HCEC 1CT (cell line): ENCODE results near the gene CEPT1.

Experiments
- DNase-seq: peaks from one replicate; pipeline ENCODE4 v3.0.0-alpha.2; 2017

CEPT1 gene

DNA sequence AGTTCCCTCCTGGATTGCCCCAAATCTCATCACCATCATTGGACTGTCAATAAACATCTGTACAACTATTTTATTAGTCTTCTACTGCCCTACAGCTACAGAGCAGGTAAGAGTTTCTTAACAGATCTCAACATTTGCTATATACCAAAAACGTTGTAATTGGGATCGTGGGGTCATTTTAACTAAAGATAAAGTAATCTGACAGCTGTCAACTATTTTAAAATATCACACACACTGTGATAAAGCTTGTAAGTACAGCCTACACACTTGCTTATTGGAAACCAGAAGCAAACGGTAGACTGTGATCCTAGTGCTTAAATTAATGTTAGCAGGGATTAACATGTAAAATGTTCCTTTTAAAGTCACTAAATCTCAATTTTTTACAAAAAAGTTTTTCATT, 7.9 kb downstream of the CEPT1 start:
- DNase-seq, result no peak

- DNase-seq, result no peak
Measured at GRCh38 chr1:111148376-111148881, 8.4 kb downstream of the CEPT1 start.

DNA sequence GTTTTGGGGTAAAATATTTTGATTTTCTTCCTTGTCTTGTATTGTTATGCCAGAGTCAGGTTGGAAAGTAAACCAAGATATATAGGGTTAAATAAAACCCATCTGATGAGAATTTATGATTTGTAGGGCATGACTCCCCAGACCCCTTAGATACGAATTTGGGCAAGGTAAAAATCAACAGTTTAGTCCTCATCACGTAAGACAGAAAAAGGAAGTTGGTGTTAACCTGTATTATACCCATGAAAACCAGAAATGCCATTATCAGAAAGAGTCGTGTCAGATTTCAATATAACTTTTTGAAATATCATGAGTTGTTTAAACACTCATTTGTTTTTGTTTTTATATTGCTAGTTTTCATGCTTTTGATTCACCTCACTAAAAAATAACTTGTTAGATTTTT, 11.8 kb downstream of the CEPT1 start:
- no peak for DNase-seq

DNA sequence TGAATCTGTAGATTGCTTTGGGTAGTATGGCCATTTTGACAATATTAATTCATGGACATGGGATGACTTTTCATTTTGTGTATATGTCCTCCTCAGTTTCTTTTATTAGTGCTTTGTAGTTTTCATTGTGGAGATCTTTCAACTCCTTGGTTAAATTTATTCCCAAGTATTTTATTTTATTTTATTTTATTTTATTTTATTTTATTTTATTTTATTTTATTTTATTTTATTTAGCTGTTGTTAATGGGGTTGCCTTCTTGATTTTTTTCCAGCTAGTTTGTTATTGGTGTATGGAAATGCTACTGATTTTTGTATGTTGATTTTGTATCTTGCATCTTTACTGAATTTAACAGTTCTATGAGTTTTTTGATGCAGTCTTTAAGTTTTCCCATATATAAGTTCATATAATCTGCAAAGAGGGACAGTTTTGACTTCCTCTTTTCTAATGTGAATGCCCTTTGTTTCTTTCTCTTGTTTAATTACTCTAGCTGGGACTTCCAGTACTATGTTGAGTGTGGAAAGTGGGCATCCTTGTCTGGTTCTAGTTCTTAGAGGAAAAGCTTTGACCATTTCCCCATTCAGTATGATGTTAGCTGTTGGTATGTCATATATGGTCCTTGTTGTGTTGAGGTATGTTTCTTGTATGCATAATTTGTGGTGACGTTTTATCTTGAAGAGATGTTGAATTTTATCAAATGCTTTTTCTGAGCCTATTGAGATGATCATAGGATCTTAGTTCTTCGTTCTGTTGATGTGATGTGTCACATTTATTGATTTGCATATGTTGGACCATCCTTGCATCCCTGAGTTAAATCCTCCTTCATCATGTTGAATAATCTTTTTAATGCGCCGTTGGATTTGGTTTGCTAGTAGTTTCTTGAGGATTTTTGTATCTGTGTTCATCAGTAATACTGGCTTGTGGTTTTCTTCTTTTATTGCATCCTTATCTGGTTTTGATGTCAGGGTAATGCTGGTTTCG, 14.3 kb downstream of the CEPT1 start:
- DNase-seq, result no peak

- DNase-seq, result no peak
Measured at GRCh38 chr1:111157431-111157830, 17.4 kb downstream of the CEPT1 start.

DNA sequence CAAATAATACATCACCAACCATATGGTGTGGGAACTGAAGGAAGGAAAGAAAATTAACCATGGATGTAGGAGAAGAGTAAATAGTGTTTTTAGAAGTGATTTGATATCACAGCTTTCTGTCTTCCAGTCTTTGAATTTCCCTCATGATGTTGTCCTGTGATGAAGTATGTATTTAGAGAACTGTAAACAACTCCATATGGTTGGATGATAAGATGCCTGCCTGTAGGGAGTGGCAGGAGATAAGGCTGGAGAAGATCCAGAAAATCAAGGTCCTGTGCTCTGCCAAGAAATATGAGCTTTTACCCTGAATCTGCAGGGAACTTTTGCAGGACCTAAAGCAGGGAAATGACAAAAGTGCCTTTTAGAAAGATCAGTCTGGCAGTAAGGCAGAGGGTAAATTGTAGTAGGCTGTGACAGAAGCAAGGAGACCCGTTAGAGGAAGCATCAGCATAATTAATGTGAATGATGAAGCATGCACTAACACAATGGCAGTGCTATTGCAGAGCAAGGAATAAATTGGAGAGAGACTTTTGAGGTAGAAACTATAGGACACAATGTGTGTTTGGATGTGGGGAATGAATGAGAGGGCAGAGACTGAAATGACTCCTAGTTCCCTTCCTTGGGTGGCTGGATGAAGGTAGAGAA, 21.9 kb downstream of the CEPT1 start:
- no peak for DNase-seq

DNA sequence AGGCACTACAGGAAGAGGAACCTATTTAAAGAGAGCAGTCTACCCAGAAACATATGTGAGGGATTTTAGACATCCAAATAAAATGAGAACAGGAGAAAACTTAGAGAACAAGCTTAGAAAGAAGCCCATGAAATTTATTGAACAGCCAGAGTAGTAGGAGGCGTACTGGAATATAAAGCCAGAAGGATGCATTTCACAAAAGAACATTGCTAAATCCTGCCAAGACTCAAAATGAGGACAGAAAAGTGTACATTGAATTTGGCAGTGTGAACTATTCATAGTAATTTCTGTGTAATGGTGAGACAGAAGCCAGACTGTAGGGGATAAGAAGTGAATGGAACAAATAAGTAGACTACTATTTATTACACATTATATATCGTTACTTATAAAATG, 22.5 kb downstream of the CEPT1 start:
- DNase-seq, result no peak

DNA sequence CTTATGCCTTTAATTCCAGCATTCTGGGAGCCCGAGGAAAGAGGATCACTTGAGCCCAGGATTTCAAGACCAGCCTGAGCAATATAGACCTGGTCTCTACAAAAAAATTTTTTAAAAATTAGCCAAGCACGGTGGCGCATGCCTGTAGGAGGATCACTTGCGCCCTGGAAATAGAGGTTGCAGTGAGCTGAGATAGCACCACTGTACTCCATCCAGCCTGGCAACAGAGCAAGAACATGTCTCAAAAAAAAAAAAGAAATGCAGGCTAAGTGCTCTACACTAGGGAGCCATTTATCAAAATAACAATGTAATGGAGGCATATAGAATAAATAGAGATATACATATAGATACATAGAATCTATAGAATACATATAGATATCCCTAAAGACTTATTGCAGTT, 23.3 kb downstream of the CEPT1 start:
- DNase-seq, result no peak

DNA sequence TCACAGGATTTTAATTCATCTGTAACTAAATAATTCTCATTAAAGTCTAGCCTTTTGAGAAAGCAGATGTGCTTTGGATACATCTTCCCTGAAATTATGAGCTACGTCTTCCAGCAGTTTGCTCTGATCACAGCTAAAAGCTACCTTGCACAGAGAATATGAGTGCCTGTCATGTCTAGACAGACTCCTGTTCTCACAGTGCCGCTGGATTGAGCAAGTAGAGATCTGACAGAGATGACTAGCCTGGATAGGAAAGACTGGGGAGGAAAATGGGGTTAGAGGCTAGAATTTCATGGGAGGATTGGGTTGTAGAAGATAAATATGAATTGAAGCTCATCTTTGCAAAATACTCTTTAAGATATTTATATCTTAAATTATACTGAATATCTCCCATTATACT, 24.1 kb downstream of the CEPT1 start:
- DNase-seq, result no peak

GRCh38 chr1:111172463-111172862, 32.4 kb downstream of the CEPT1 start:
- no peak for DNase-seq

- no peak for DNase-seq
Measured at GRCh38 chr1:111174070-111174469, 34.0 kb downstream of the CEPT1 start.

GRCh38 chr1:111175349-111175748, 35.3 kb downstream of the CEPT1 start:
- DNase-seq, result no peak

DNA sequence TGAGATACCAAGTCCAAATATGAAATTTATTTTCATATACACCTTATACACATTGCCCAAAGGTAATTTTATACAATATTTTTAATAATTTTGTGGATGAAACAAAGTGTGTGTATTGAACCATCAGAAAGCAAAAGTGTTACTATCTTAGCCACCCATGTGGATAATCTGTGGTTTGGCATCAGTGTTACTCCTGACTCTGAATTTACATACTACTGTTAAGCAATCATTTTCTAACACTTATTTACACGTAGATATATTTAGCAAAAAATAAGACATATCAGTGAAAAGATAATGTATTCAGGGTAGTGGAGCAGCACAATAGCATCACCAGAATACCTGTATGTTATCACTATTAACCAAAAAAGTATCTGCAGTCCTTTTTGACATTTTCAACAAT, 36.7 kb downstream of the CEPT1 start:
- DNase-seq, result no peak

GRCh38 chr1:111179968-111180533, 40.0 kb downstream of the CEPT1 start:
- no peak for DNase-seq

DNA sequence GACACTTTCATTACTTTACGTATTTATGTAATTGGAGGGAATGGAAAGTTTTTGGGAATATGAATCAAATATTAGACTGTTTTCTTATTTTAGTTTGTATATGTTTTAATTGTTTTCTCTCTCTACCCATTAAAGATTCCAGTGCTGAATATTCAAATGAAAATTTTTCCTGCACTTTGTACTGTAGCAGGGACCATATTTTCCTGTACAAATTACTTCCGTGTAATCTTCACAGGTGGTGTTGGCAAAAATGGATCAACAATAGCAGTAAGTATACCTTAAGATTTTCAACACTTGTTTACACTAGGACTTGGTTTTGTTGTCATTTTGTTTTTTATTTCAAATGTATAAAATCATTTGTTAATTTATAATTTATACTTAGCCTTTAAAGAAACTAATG, 42.0 kb downstream of the CEPT1 start:
- DNase-seq, result no peak

- DNase-seq, result no peak
Measured at GRCh38 chr1:111183308-111184069, 43.5 kb downstream of the CEPT1 start.

DNA sequence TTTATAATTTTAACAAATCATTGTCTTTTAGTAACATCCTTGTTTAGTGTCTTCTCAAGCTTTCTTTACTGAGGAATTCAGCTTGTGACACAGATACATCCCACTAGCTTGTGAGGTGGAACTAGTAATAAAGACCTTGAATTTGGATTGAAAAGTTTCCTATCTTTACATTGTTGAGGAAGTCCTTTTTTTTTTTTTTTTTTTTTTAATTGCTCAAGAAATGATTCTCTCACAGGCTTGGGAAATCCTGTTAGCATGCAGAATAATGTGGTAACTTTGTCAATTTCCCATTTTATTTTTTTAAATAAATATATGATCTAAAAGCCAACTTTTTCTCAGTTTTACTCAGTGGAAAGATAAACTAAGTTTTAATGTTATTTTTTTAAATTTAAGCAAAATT, 44.6 kb downstream of the CEPT1 start:
- no peak for DNase-seq

- peak; percentile 73 for DNase-seq
Measured at GRCh38 chr1:111190931-111191451, 51.0 kb downstream of the CEPT1 start.

DNA sequence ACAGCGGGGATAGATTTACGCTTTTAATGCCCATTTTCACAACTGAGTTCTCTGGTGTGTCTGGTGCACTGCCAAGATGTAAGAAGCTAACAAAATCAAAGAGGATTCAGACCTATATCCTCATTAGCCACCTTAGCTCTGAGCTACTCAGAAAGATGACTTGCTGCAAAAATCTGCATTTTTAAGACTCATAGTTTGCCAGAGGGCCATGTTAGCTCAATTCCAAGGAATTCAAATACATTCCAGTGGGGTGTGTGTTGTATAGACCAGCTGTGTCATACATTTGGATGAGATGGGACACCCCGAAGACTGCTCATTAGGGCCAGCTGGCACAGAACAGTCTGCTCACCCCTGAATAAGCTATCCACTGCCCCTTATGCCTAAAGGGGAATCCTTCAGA, 51.5 kb downstream of the CEPT1 start:
- peak; percentile 92 for DNase-seq

DNA sequence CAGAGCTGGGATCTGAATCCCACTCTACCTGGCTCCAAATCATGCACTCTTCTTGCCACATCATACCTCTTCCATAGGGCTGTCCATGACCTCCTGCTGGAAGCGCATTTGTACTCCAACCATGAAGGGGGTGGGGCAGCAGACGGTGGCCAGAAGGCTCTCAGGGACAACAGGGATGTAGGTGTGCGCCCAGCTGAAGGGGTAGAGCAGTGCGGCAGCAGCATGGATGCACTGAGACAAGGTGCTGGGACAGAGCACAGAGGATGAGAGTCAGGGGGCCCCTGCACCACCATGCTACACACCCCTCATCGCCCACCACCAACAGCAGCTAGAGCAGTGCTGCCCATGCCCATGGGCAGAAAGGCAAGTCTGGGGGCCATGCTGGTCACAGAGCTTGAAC, 52.1 kb downstream of the CEPT1 start:
- no peak for DNase-seq

DNA sequence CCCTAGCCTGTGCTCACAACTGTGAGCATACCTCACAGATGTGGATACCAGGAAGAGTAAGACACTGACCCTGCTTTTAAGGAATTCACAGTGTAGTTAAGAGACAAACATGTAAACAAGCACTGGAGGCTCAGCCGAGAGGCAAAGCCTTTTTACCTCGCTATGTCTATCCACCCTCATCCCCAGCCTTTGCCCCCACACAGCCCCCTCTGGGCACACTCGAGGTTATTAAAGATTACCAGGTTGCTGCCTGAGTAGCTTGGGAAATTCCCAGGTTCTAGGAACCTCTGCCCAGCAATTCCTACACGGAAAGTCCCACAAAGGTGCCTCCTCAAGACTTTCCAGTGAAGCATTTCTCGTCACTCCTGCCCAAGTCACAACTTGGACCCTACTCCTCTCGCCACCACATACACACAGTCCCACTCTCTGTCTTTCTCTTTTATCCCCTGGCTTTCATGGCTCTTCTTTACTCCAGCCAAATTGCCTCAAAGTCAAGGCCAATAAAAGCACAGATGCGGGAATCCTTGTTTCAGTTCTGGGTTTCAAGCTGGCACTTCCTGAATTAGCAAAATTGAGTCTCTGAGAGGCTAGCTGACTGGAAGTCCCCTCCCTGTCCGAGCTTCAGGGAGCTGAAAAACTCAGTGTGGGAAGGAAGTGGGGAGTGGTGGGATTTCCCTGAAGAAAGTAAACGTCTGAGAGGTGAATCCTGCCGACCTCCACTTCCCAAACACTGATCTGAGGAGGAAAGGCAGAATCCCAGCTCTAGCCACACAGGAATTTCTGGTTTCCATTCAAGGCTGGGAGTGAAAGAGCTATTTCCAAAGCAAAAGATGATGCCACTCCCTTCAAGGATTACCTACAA, 52.9 kb downstream of the CEPT1 start:
- no peak for DNase-seq
